ENCODE measurements around the gene IDH3G. TPM values are rescaled to one million over a fixed set of nuclear protein-coding genes. Genes with fewer than 3 reads are reported as not detected.

IDH3G gene
- total and polyA plus RNA-seq, 2 donors (not counting 3 experiments of a cell fraction or from before 2014, with no cell fraction given), result 57.7 to 116 TPM

GRCh38 chrX:153781428-153782047, 12.6 kb downstream of the IDH3G start:
- Histone ChIP-seq H3K9me1 (replicated peaks; ENCODE audit: control insufficient read depth, extremely low read depth, insufficient read depth, low read length) (no peaks in the 10 kb centered on the region), H3K4me3 (replicated peaks in 1 of 3; ENCODE audit: insufficient read depth in 1 of 3, low read depth in 1 of 3, low read length in 3 of 3) (no peak overlapping the region), H3K36me3 (ENCODE audit: control insufficient read depth in 2 of 2, extremely low read depth in 1 of 2, insufficient read depth in 2 of 2, low read length in 2 of 2) (peaks cover 0 to 6% of the 10 kb centered on the region in 2 experiments), H3K4me2 (ENCODE audit: insufficient read depth, low read length) (no peak overlapping the region), H4K20me1 (replicated peaks; ENCODE audit: control insufficient read depth, extremely low read depth, insufficient read depth, low read length) (no peaks in the 10 kb centered on the region), H3K9me3 (replicated peaks; ENCODE audit: control insufficient read depth, insufficient read depth, low read length) (no peaks in the 10 kb centered on the region), H3K27me3 (ENCODE audit: control insufficient read depth in 2 of 2, insufficient read depth in 2 of 2, low read length in 2 of 2) (no peaks in the 10 kb centered on the region), H3K9ac (replicated peaks; ENCODE audit: extremely low read depth, insufficient read depth, low read length) (no peak overlapping the region), H2AFZ (ENCODE audit: low read depth, low read length) (no peak overlapping the region), H3K79me2 (ENCODE audit: control insufficient read depth, insufficient read depth, low read length) (no peaks in the 10 kb centered on the region), H3K4me1 (ENCODE audit: control insufficient read depth, extremely low read depth, insufficient read depth, low read length) (no peaks in the 10 kb centered on the region), H3K27ac (ENCODE audit: insufficient read depth, low read depth, low read length) (no peak overlapping the region)
- FAIRE-seq (no peak), DNase-seq (ENCODE audit: low read depth, low spot score) (no peak)
- intact Hi-C loops (cut with micrococcal nuclease), result no loop called here
- no TSS peak for BruUV-seq (replicated peaks)
- TF ChIP-seq JUN (IDR thresholded peaks at IDR 0.05; ENCODE audit: borderline replicate concordance, insufficient read depth, insufficient read length, low read depth) (no peak), CTCF (IDR thresholded peaks at IDR 0.05; ENCODE audit: extremely low read depth in 1 of 2, insufficient read depth in 1 of 2, low read depth in 1 of 2, low read length in 2 of 2) (no peak), EZH2 (IDR thresholded peaks at IDR 0.05; ENCODE audit: borderline replicate concordance, low read depth, low read length, severe bottlenecking) (no peak), GATA2 (IDR thresholded peaks at IDR 0.05; ENCODE audit: insufficient read depth, insufficient read length, low read depth, low read length) (no peak), POLR2AphosphoS5 (IDR thresholded peaks at IDR 0.05; ENCODE audit: insufficient read depth, low read depth, low read length) (no peak), POLR2A (IDR thresholded peaks at IDR 0.05; ENCODE audit: low read depth, low read length) (no peak)
- POLR2A ChIA-PET, result no interaction called here
- dilution Hi-C loops (cut with MboI; ENCODE audit: extremely low pct_ligation_motif_present, low sequenced_read_pairs), result no loop called here
- CTCF ChIA-PET, result interaction anchor here (1.0 to 1.2 kb wide), 2 partner anchors 10 to 166 kb away, joined by 3 read pairs; no protein-coding TSS in a partner anchor

Measured in endothelial cell of umbilical vein (primary cell).